CD1c-positive myeloid dendritic cell (primary cell): ENCODE results near the gene ARHGAP45.
"Not testable (repeated sequence)": the region's sequence is repeated elsewhere in the genome, so short reads cannot be mapped to it uniquely, and the experiment has no call there.

Experiments
- DNase-seq: peaks from one replicate; pipeline ENCODE4 v3.0.0-alpha.2; 2016; ENCODE audit errors: extremely low spot score

ARHGAP45 gene

GRCh38 chr19:1115646-1116420 lies 48.9 kb downstream of the ARHGAP45 start:
- DNase-seq = no peak

GRCh38 chr19:1116726-1117581 lies 50.0 kb downstream of the ARHGAP45 start:
- DNase-seq = no peak

GRCh38 chr19:1117654-1118053 lies 50.7 kb downstream of the ARHGAP45 start:
- DNase-seq = no peak

- no peak for DNase-seq
These were observed 52.0 kb downstream of the ARHGAP45 start for GRCh38 chr19:1118999-1119398.

- DNase-seq = no peak
These were observed 52.7 kb downstream of the ARHGAP45 start for GRCh38 chr19:1119475-1120217.

- DNase-seq = no peak
These were observed 54.4 kb downstream of the ARHGAP45 start for GRCh38 chr19:1121395-1121794.

- no peak for DNase-seq
These were observed 55.3 kb downstream of the ARHGAP45 start for GRCh38 chr19:1122021-1122971.

GRCh38 chr19:1122972-1123363 lies 56.0 kb downstream of the ARHGAP45 start:
- peak; percentile 71 for DNase-seq

GRCh38 chr19:1123381-1123780 lies 56.4 kb downstream of the ARHGAP45 start:
- no peak for DNase-seq

GRCh38 chr19:1123885-1124677 lies 57.1 kb downstream of the ARHGAP45 start:
- DNase-seq = no peak

- DNase-seq = peak; percentile 86
These were observed 58.9 kb downstream of the ARHGAP45 start for GRCh38 chr19:1125601-1126467.

GRCh38 chr19:1126984-1127760 lies 60.2 kb downstream of the ARHGAP45 start:
- DNase-seq = no peak

GRCh38 chr19:1128106-1128505 lies 61.1 kb downstream of the ARHGAP45 start:
- DNase-seq = no peak

GRCh38 chr19:1129084-1129483 lies 62.1 kb downstream of the ARHGAP45 start:
- not testable (repeated sequence) for DNase-seq

- DNase-seq = no peak
These were observed 62.6 kb downstream of the ARHGAP45 start for GRCh38 chr19:1129535-1129934.

- DNase-seq = no peak
These were observed 64.1 kb downstream of the ARHGAP45 start for GRCh38 chr19:1130771-1131717.
